Stromal cell of bone marrow (primary cell): ENCODE measurements around the gene GPC6.

Source experiments
- DNase-seq: peaks from one replicate; pipeline ENCODE4 v3.0.0-alpha.2; 2012; ENCODE audit warnings: low read depth

Gene GPC6

GRCh38 chr13:93967286-93967685 lies 740.7 kb downstream of the GPC6 start:
- no peak for DNase-seq

GRCh38 chr13:93975242-93975641 lies 748.6 kb downstream of the GPC6 start:
- no peak for DNase-seq

- DNase-seq = no peak
Observed at GRCh38 chr13:93976528-93976927, 749.9 kb downstream of the GPC6 start.

- no peak for DNase-seq
Observed at GRCh38 chr13:93977986-93978385, 751.4 kb downstream of the GPC6 start.

GRCh38 chr13:93981426-93981977 lies 754.9 kb downstream of the GPC6 start:
- no peak for DNase-seq

GRCh38 chr13:93982179-93982918 lies 755.7 kb downstream of the GPC6 start:
- DNase-seq = no peak

GRCh38 chr13:93984052-93984451 lies 757.4 kb downstream of the GPC6 start:
- no peak for DNase-seq

GRCh38 chr13:93984876-93985275 lies 758.3 kb downstream of the GPC6 start:
- no peak for DNase-seq

- DNase-seq = no peak
Observed at GRCh38 chr13:93987458-93987857, 760.9 kb downstream of the GPC6 start.

- DNase-seq = no peak
Observed at GRCh38 chr13:93991569-93991968, 765.0 kb downstream of the GPC6 start.

GRCh38 chr13:93996481-93996880 lies 769.9 kb downstream of the GPC6 start:
- DNase-seq = no peak

GRCh38 chr13:94006296-94006695 lies 779.7 kb downstream of the GPC6 start:
- no peak for DNase-seq

GRCh38 chr13:94007072-94007471 lies 780.5 kb downstream of the GPC6 start:
- DNase-seq = no peak

- peak; percentile 16 for DNase-seq
Observed at GRCh38 chr13:94009701-94010100, 783.1 kb downstream of the GPC6 start.

GRCh38 chr13:94014461-94014860 lies 787.9 kb downstream of the GPC6 start:
- no peak for DNase-seq

GRCh38 chr13:94020426-94020825 lies 793.8 kb downstream of the GPC6 start:
- DNase-seq = no peak

- DNase-seq = peak; percentile 28
Observed at GRCh38 chr13:94020833-94021232, 794.2 kb downstream of the GPC6 start.

GRCh38 chr13:94028234-94028633 lies 801.6 kb downstream of the GPC6 start:
- DNase-seq = no peak

GRCh38 chr13:94028650-94029049 lies 802.0 kb downstream of the GPC6 start:
- DNase-seq = no peak

- DNase-seq = no peak
Observed at GRCh38 chr13:94030415-94031119, 804.0 kb downstream of the GPC6 start.

GRCh38 chr13:94031609-94032008 lies 805.0 kb downstream of the GPC6 start:
- DNase-seq = no peak

GRCh38 chr13:94033098-94033497 lies 806.5 kb downstream of the GPC6 start:
- DNase-seq = no peak
